Measurements from ENCODE around the gene KCTD11.

The KCTD11 gene

GRCh38 chr17:7317161-7317803 is 34.7 kb upstream of the KCTD11 start:
- no peak for TF ChIP-seq CTCF (conservative IDR thresholded peaks at IDR 0.05)

GRCh38 chr17:7318121-7318860 is 33.7 kb upstream of the KCTD11 start:
- no peak overlapping the region for H3K27ac ChIP-seq

More at GRCh38 chr17:7317161-7317803, 34.7 kb upstream of the KCTD11 start:
- no peak overlapping the region for H3K27ac ChIP-seq

GRCh38 chr17:7321466-7321865 is 30.5 kb upstream of the KCTD11 start:
- no peak for TF ChIP-seq CTCF (conservative IDR thresholded peaks at IDR 0.05)
- H3K27ac ChIP-seq = no peak overlapping the region

More at GRCh38 chr17:7318121-7318860, 33.7 kb upstream of the KCTD11 start:
- no peak for TF ChIP-seq CTCF (conservative IDR thresholded peaks at IDR 0.05)

GRCh38 chr17:7322520-7323194 is 29.3 kb upstream of the KCTD11 start:
- no peak for TF ChIP-seq CTCF (conservative IDR thresholded peaks at IDR 0.05)
- H3K27ac ChIP-seq = no peak overlapping the region

GRCh38 chr17:7323731-7324437 is 28.1 kb upstream of the KCTD11 start:
- no peak overlapping the region for H3K27ac ChIP-seq

GRCh38 chr17:7324438-7324779 is 27.6 kb upstream of the KCTD11 start:
- no peak overlapping the region for H3K27ac ChIP-seq
- peak; percentile 12; the same call in 1 of the 2 replicates for TF ChIP-seq CTCF (conservative IDR thresholded peaks at IDR 0.05)

More at GRCh38 chr17:7323731-7324437, 28.1 kb upstream of the KCTD11 start:
- TF ChIP-seq CTCF (conservative IDR thresholded peaks at IDR 0.05) = peak; percentile 62
